CD8-positive, alpha-beta memory T cell (primary cell): ENCODE measurements around the gene ARHGAP45. TPM values are rescaled to one million over a fixed set of nuclear protein-coding genes. Genes with fewer than 3 reads are reported as not detected.
A peak's percentile ranks its signal among the peaks of the same experiment; 100 is the strongest.

ENCODE experiments used
- CTCF ChIA-PET: fragments of 350-600 bp; sonication (Branson Sonifier 250); formaldehyde crosslinking; loops from one replicate; lab custom pipeline; 2021; ENCODE audit warnings: antibody characterized with exemption; lab: Charles Lee
- POLR2A ChIA-PET: fragments of 350-600 bp; sonication (Branson Sonifier 250); formaldehyde crosslinking; loops from one replicate; lab custom pipeline; 2021; ENCODE audit warnings: antibody characterized with exemption; lab: Charles Lee
- DNase-seq, 5 donors: peaks; one replicate each; pipeline versions ENCODE4 v3.0.0 to v3.0.0-alpha.2; 2020 to 2022; ENCODE audit warnings: mixed read lengths in 1 of 5
- H3K27ac ChIP-seq: one replicate; pipeline ENCODE4 v1.7.0; 2013; ENCODE audit warnings: low read depth, mild to moderate bottlenecking, low read length, moderate library complexity
- H3K27me3 ChIP-seq: 2 replicates; pipeline ENCODE4 v1.7.0; 2013; ENCODE audit warnings: low read length, mild to moderate bottlenecking; ENCODE audit not compliant: insufficient read depth, poor library complexity, severe bottlenecking
- H3K36me3 ChIP-seq: 2 replicates; pipeline ENCODE4 v1.7.0; 2013; ENCODE audit warnings: mild to moderate bottlenecking, low read length, moderate library complexity; ENCODE audit not compliant: insufficient read depth
- H3K4me1 ChIP-seq: 2 replicates; pipeline ENCODE4 v1.7.0; 2013; ENCODE audit warnings: mild to moderate bottlenecking, low read length, moderate library complexity; ENCODE audit not compliant: insufficient read depth
- H3K4me3 ChIP-seq: 2 replicates; pipeline ENCODE4 v1.7.0; 2013; ENCODE audit warnings: mild to moderate bottlenecking, low read length
- H3K9me3 ChIP-seq: 2 replicates; pipeline ENCODE4 v1.7.0; 2013; ENCODE audit warnings: mild to moderate bottlenecking, low read length
- H3K27ac Mint-ChIP-seq, 8 donors: one replicate each; pipeline ENCODE4 v1.8.0; 2020 to 2021; ENCODE audit warnings: mixed read lengths in 8 of 8, mild to moderate bottlenecking in 6 of 8, inconsistent platforms in 3 of 8, moderate library complexity in 3 of 8
- H3K27me3 Mint-ChIP-seq, 2 donors: one replicate each; pipeline ENCODE4 v1.8.0; 2020 to 2021; ENCODE audit warnings: mixed read lengths in 2 of 2, mild to moderate bottlenecking in 1 of 2, moderate library complexity in 1 of 2
- H3K36me3 Mint-ChIP-seq, 3 donors: one replicate each; pipeline ENCODE4 v1.8.0; 2020 to 2021; ENCODE audit warnings: mixed read lengths in 3 of 3, inconsistent platforms in 1 of 3, mild to moderate bottlenecking in 1 of 3
- H3K4me1 Mint-ChIP-seq, 3 donors: one replicate each; pipeline ENCODE4 v1.8.0; 2020 to 2021; ENCODE audit warnings: mixed read lengths in 3 of 3, inconsistent platforms in 1 of 3, mild to moderate bottlenecking in 1 of 3
- H3K4me3 Mint-ChIP-seq, 7 donors: one replicate each; pipeline ENCODE4 v1.8.0; 2020 to 2021; ENCODE audit warnings: mixed read lengths in 7 of 7, mild to moderate bottlenecking in 6 of 7, moderate library complexity in 4 of 7, inconsistent platforms in 2 of 7
- H3K9me3 Mint-ChIP-seq, 5 donors: one replicate each; pipeline ENCODE4 v1.8.0; 2020 to 2022; ENCODE audit warnings: mixed read lengths in 5 of 5, mild to moderate bottlenecking in 3 of 5, moderate library complexity in 2 of 5, inconsistent platforms in 1 of 5
- polyA plus RNA-seq: library from polyadenylated mRNA; unstranded; fragments of 300-500 nt; fragmentation: Illumina TruSeq; gene quantifications from one replicate; pipeline ENCODE4 v1.2.3, GENCODE V29; 2021
- total RNA-seq, 2 experiments: library from RNA; stranded (reverse); gene quantifications; one replicate each; pipeline ENCODE4 v1.2.3, GENCODE V29; 2021

Gene ARHGAP45
- total and polyA plus RNA-seq, 3 experiments from 2014 or later: 212 to 478 (median 220) TPM

GRCh38 chr19:1105873-1106840 is 39.2 kb downstream of the ARHGAP45 start:
- H3K27me3 Mint-ChIP-seq: no peaks in the 10 kb centered on the region
- Histone ChIP-seq H3K4me3 (no peak overlapping the region), H3K4me1 (peaks cover 27% of the 10 kb centered on the region), H3K9me3 (no peaks in the 10 kb centered on the region), H3K27ac (no peak overlapping the region), H3K27me3 (no peaks in the 10 kb centered on the region), H3K36me3 (peaks cover 8% of the 10 kb centered on the region)
- POLR2A ChIA-PET: interaction anchor here (1.0 to 2.5 kb wide), 4 partner anchors 31 to 93 kb away, joined by 3 to 14 read pairs (median 4); partner anchors contain the start of genes ABCA7 and ARHGAP45
- DNase-seq: no peak
- peak overlapping the region in 6 of 7 donors; percentile 62 to 87 (median 68) for H3K4me3 Mint-ChIP-seq
- H3K36me3 Mint-ChIP-seq: peaks cover 0 to 31% (median 0%) of the 10 kb centered on the region in 3 donors
- peaks cover 20 to 36% (median 26%) of the 10 kb centered on the region in 3 donors for H3K4me1 Mint-ChIP-seq
- CTCF ChIA-PET: interaction anchor here (1.0 kb wide), 1 partner anchor 88 kb away, joined by 4 read pairs; no protein-coding TSS in a partner anchor
- peaks cover 0 to 2% (median 0%) of the 10 kb centered on the region in 5 donors for H3K9me3 Mint-ChIP-seq
- H3K27ac Mint-ChIP-seq: peak overlapping the region; percentile 37 to 88 (median 66)

GRCh38 chr19:1106841-1107660 is 40.1 kb downstream of the ARHGAP45 start:
- Histone ChIP-seq H3K9me3 (no peaks in the 10 kb centered on the region), H3K27me3 (no peaks in the 10 kb centered on the region), H3K4me3 (no peak overlapping the region), H3K27ac (no peak overlapping the region), H3K36me3 (peaks cover 8% of the 10 kb centered on the region), H3K4me1 (peaks cover 18% of the 10 kb centered on the region)
- Mint-ChIP-seq H3K4me3 (peak overlapping the region in 5 of 7 donors; percentile 20 to 62 (median 51)), H3K36me3 (peaks cover 0 to 33% (median 0%) of the 10 kb centered on the region in 3 donors), H3K9me3 (peaks cover 0 to 2% (median 0%) of the 10 kb centered on the region in 5 donors), H3K4me1 (peaks cover 13 to 29% (median 19%) of the 10 kb centered on the region in 3 donors), H3K27me3 (no peaks in the 10 kb centered on the region), H3K27ac (peak overlapping the region in 5 of 8 donors; percentile 39 to 88 (median 69))
- ChIA-PET CTCF (interaction anchor here (1.0 kb wide), 1 partner anchor 88 kb away, joined by 4 read pairs; no protein-coding TSS in a partner anchor), POLR2A (interaction anchor here (1.0 to 1.2 kb wide), 3 partner anchors 32 to 92 kb away, joined by 3 to 4 read pairs (median 3); partner anchors contain the start of gene ABCA7)
- DNase-seq: no peak

GRCh38 chr19:1107661-1108261 is 40.8 kb downstream of the ARHGAP45 start:
- Histone ChIP-seq H3K36me3 (peaks cover 8% of the 10 kb centered on the region), H3K27ac (no peak overlapping the region), H3K4me1 (peaks cover 12% of the 10 kb centered on the region), H3K9me3 (no peaks in the 10 kb centered on the region), H3K4me3 (no peak overlapping the region), H3K27me3 (no peaks in the 10 kb centered on the region)
- DNase-seq: no peak
- Mint-ChIP-seq H3K27me3 (no peaks in the 10 kb centered on the region), H3K4me1 (peaks cover 9 to 23% (median 13%) of the 10 kb centered on the region in 3 donors), H3K9me3 (peaks cover 0 to 2% (median 0%) of the 10 kb centered on the region in 5 donors), H3K27ac (peak overlapping the region in 2 of 8 donors; percentile 69 to 78), H3K4me3 (no peak overlapping the region), H3K36me3 (peaks cover 0 to 34% (median 0%) of the 10 kb centered on the region in 3 donors)
- ChIA-PET CTCF (no interaction called here), POLR2A (no interaction called here)

- Mint-ChIP-seq H3K4me3 (no peak overlapping the region), H3K36me3 (peaks cover 0 to 37% (median 0%) of the 10 kb centered on the region in 3 donors), H3K27me3 (no peaks in the 10 kb centered on the region), H3K27ac (no peak overlapping the region), H3K9me3 (peaks cover 0 to 2% (median 0%) of the 10 kb centered on the region in 5 donors), H3K4me1 (peaks cover 3 to 19% (median 8%) of the 10 kb centered on the region in 3 donors)
- H3K36me3 ChIP-seq: peaks cover 8% of the 10 kb centered on the region
- no peak for DNase-seq
- POLR2A ChIA-PET: interaction anchor here (0.6 kb wide), 1 partner anchor 20 kb away, joined by 3 read pairs; no protein-coding TSS in a partner anchor
- no peaks in the 10 kb centered on the region for H3K9me3 ChIP-seq
- H3K27ac ChIP-seq: no peak overlapping the region
- CTCF ChIA-PET: no interaction called here
- H3K27me3 ChIP-seq: no peaks in the 10 kb centered on the region
- H3K4me1 ChIP-seq: peaks cover 7% of the 10 kb centered on the region
- no peak overlapping the region for H3K4me3 ChIP-seq
Measured at GRCh38 chr19:1108291-1109031, 41.5 kb downstream of the ARHGAP45 start.

- H3K36me3 ChIP-seq: peaks cover 8% of the 10 kb centered on the region
- Mint-ChIP-seq H3K27me3 (no peaks in the 10 kb centered on the region), H3K36me3 (peaks cover 0 to 37% (median 0%) of the 10 kb centered on the region in 3 donors), H3K4me3 (no peak overlapping the region), H3K27ac (no peak overlapping the region), H3K9me3 (no peaks in the 10 kb centered on the region), H3K4me1 (peaks cover 1 to 17% (median 6%) of the 10 kb centered on the region in 3 donors)
- ChIA-PET CTCF (no interaction called here), POLR2A (interaction anchor here (0.6 kb wide), 1 partner anchor 21 kb away, joined by 3 read pairs; no protein-coding TSS in a partner anchor)
- DNase-seq: no peak
- peaks cover 10% of the 10 kb centered on the region for H3K4me1 ChIP-seq
- H3K4me3 ChIP-seq: no peak overlapping the region
- no peak overlapping the region for H3K27ac ChIP-seq
- H3K27me3 ChIP-seq: no peaks in the 10 kb centered on the region
- no peaks in the 10 kb centered on the region for H3K9me3 ChIP-seq
Measured at GRCh38 chr19:1109032-1109551, 42.1 kb downstream of the ARHGAP45 start.

- peak in 1 of 5 donors; percentile 46 for DNase-seq
- ChIA-PET CTCF (interaction anchor here (3.7 kb wide), 1 partner anchor 83 kb away, joined by 50 read pairs; no protein-coding TSS in a partner anchor), POLR2A (no interaction called here)
- H3K27ac ChIP-seq: no peak overlapping the region
- Mint-ChIP-seq H3K4me1 (peaks cover 1 to 16% (median 6%) of the 10 kb centered on the region in 3 donors), H3K27ac (peak overlapping the region in 1 of 8 donors; percentile 14), H3K4me3 (no peak overlapping the region), H3K27me3 (no peaks in the 10 kb centered on the region), H3K36me3 (peaks cover 0 to 40% (median 0%) of the 10 kb centered on the region in 3 donors), H3K9me3 (no peaks in the 10 kb centered on the region)
- no peaks in the 10 kb centered on the region for H3K27me3 ChIP-seq
- peaks cover 8% of the 10 kb centered on the region for H3K36me3 ChIP-seq
- peaks cover 10% of the 10 kb centered on the region for H3K4me1 ChIP-seq
- H3K9me3 ChIP-seq: no peaks in the 10 kb centered on the region
- no peak overlapping the region for H3K4me3 ChIP-seq
Measured at GRCh38 chr19:1109697-1110671, 43.0 kb downstream of the ARHGAP45 start.
